Endothelial cell of umbilical vein (primary cell): ENCODE data around the gene MMP8. TPM values are rescaled to one million over a fixed set of nuclear protein-coding genes. Genes with fewer than 3 reads are reported as not detected.

ENCODE experiments used
- BruUV-seq: library from RNA; stranded (reverse); fragments of 400-500 nt; replicated peaks from 2 replicates; lab custom pipeline; 2021; lab: Mats Ljungman, UMichigan
- CTCF ChIA-PET: fragments of 300-600, 350-600 bp; sonication (Branson Sonifier 250); formaldehyde crosslinking; loops from one replicate; lab custom pipeline; 2021; ENCODE audit warnings: antibody characterized with exemption, inconsistent platforms; lab: Charles Lee
- POLR2A ChIA-PET: fragments of 300-600, 350-600 bp; sonication (Branson Sonifier 250); formaldehyde crosslinking; loops from one replicate; lab custom pipeline; 2021; ENCODE audit warnings: antibody characterized with exemption, inconsistent platforms; lab: Charles Lee
- DNase-seq: peaks from one replicate; pipeline ENCODE4 v3.0.0-alpha.2; 2011; ENCODE audit warnings: low read depth, low spot score
- FAIRE-seq: peaks from 2 replicates; lab custom pipeline; 2011; peaks lifted over from hg19 to GRCh38; lab: Jason Lieb, UNC
- H2AFZ ChIP-seq: 2 replicates; pipeline ENCODE4 v1.6.0; 2012; ENCODE audit warnings: low read depth, low read length, control low read depth, inconsistent platforms
- H3K27ac ChIP-seq: 2 replicates; pipeline ENCODE4 v1.5.1; 2011; ENCODE audit warnings: low read depth, mild to moderate bottlenecking, control low read depth, low read length, moderate library complexity; ENCODE audit not compliant: insufficient read depth
- H3K27me3 ChIP-seq, 2 experiments: 2 replicates each; pipeline versions ENCODE4 v1.6.0 to v1.6.1; 2011; ENCODE audit warnings: low read length in 2 of 2, mixed read lengths in 1 of 2; ENCODE audit not compliant: control insufficient read depth in 2 of 2, insufficient read depth in 2 of 2
- H3K36me3 ChIP-seq, 2 experiments: 2 replicates in 1 of 2; 3 replicates in 1 of 2; pipeline ENCODE4 v1.5.1; 2011; ENCODE audit warnings: low read length in 2 of 2, mild to moderate bottlenecking in 1 of 2, moderate library complexity in 1 of 2; ENCODE audit not compliant: control insufficient read depth in 2 of 2, insufficient read depth in 2 of 2; ENCODE audit errors: extremely low read depth in 1 of 2
- H3K4me1 ChIP-seq: 3 replicates; pipeline ENCODE4 v1.5.1; 2011; ENCODE audit warnings: mild to moderate bottlenecking, low read length; ENCODE audit not compliant: control insufficient read depth, insufficient read depth; ENCODE audit errors: extremely low read depth
- H3K4me2 ChIP-seq: 2 replicates; pipeline ENCODE4 v1.6.1; 2011; ENCODE audit warnings: low read length, control low read depth, mixed read lengths; ENCODE audit not compliant: insufficient read depth
- H3K4me3 ChIP-seq, 3 experiments: fragments of 200-600 bp in 1 of 3; sonication (generic), shearing (Covaris generic) in 1 of 3; replicated peaks in 1 of 3; 2 replicates each; pipeline ENCODE4 v1.5.1; 2011 to 2016; ENCODE audit warnings: control low read depth in 3 of 3, low read length in 3 of 3, mild to moderate bottlenecking in 2 of 3, inconsistent platforms in 1 of 3, low read depth in 1 of 3, moderate library complexity in 1 of 3; ENCODE audit not compliant: insufficient read depth in 1 of 3
- H3K79me2 ChIP-seq: 2 replicates; pipeline ENCODE4 v1.6.0; 2012; ENCODE audit warnings: low read length, inconsistent platforms; ENCODE audit not compliant: control insufficient read depth, insufficient read depth
- H3K9ac ChIP-seq: replicated peaks from 2 replicates; pipeline ENCODE3; 2011; ENCODE audit warnings: low read length, control low read depth; ENCODE audit not compliant: insufficient read depth; ENCODE audit errors: extremely low read depth
- H3K9me1 ChIP-seq: replicated peaks from 3 replicates; pipeline ENCODE4 v1.6.0; 2011; ENCODE audit warnings: mild to moderate bottlenecking, low read length; ENCODE audit not compliant: control insufficient read depth, insufficient read depth; ENCODE audit errors: extremely low read depth
- H3K9me3 ChIP-seq: replicated peaks from 2 replicates; pipeline ENCODE4 v1.5.1; 2012; ENCODE audit warnings: low read length, inconsistent platforms; ENCODE audit not compliant: control insufficient read depth, insufficient read depth
- H4K20me1 ChIP-seq: replicated peaks from 2 replicates; pipeline ENCODE3; 2011; ENCODE audit warnings: mild to moderate bottlenecking, low read length; ENCODE audit not compliant: control insufficient read depth, insufficient read depth; ENCODE audit errors: extremely low read depth
- GATA2 ChIP-seq: IDR thresholded peaks from 2 replicates; pipeline ENCODE4 v1.7.0; 2011; ENCODE audit warnings: low read depth, mild to moderate bottlenecking, moderate library complexity, mixed read lengths, low read length; ENCODE audit not compliant: insufficient read length, insufficient read depth
- MYC ChIP-seq: IDR thresholded peaks from one replicate; pipeline ENCODE4 v1.6.1; 2011; ENCODE audit warnings: mild to moderate bottlenecking, low read depth, low read length
- POLR2A ChIP-seq: IDR thresholded peaks from 2 replicates; pipeline ENCODE4 v1.6.1; 2012; ENCODE audit warnings: low read depth, mild to moderate bottlenecking, control low read depth, low read length
- POLR2AphosphoS5 ChIP-seq: IDR thresholded peaks from 2 replicates; pipeline ENCODE4 v1.6.1; 2012; ENCODE audit warnings: low read depth, mild to moderate bottlenecking, control low read depth, low read length, moderate library complexity; ENCODE audit not compliant: insufficient read depth
- dilution Hi-C: fragments of 300-500 bp; cut with MboI; formaldehyde crosslinking; loops from one replicate; pipeline ENCODE4 v1.15.0; 2019; ENCODE audit warnings: low sequenced_read_pairs; ENCODE audit not compliant: extremely low pct_ligation_motif_present
- intact Hi-C: fragments of 100-400 bp; cut with micrococcal nuclease; formaldehyde crosslinking; loops from one replicate; pipeline ENCODE4 v1.10.0; 2022
- polyA plus RNA-seq, 4 experiments: library from polyadenylated mRNA; depleted of rRNA in 3 of 4; stranded (reverse) in 3 of 4; unstranded in 1 of 4; fragments of >200 nt; gene quantifications; 2 replicates each; pipeline versions ENCODE4 v1.2.1 to v1.2.3, GENCODE V29; 2011 to 2012; ENCODE audit warnings: missing spikeins in 1 of 4
- total RNA-seq: library from RNA; stranded (reverse); gene quantifications from 2 replicates; pipeline ENCODE4 v1.2.3, GENCODE V29; 2021
- TF ChIP-seq, protein P1 (sequence below): IDR thresholded peaks from 2 replicates; pipeline ENCODE4 v1.6.1; 2011; ENCODE audit not compliant: insufficient read depth, insufficient read length

Gene MMP8
- total and polyA plus RNA-seq, 2 donors (not counting 3 experiments of a cell fraction or from before 2014, with no cell fraction given) = not detected

GRCh38 chr11:102683277-102683676, 41.5 kb downstream of the MMP8 start:
- BruUV-seq = no TSS peak
- no peak overlapping the region for H3K9ac ChIP-seq
- dilution Hi-C loops (no loop called here), intact Hi-C loops (no loop called here)
- DNase-seq (no peak), FAIRE-seq (no peak)
- no peaks in the 10 kb centered on the region for H3K9me3 ChIP-seq
- no peaks in the 10 kb centered on the region for H3K79me2 ChIP-seq
- no peak overlapping the region for H2AFZ ChIP-seq
- H3K4me1 ChIP-seq = no peaks in the 10 kb centered on the region
- H3K9me1 ChIP-seq = no peaks in the 10 kb centered on the region
- no peak overlapping the region for H3K4me3 ChIP-seq
- no peaks in the 10 kb centered on the region for H3K36me3 ChIP-seq
- ChIA-PET POLR2A (no interaction called here), CTCF (interaction anchor here (1.1 kb wide), 1 partner anchor 258 kb away, joined by 5 read pairs; no protein-coding TSS in a partner anchor)
- H3K27ac ChIP-seq = no peak overlapping the region
- no peak overlapping the region for H3K4me2 ChIP-seq
- no peaks in the 10 kb centered on the region for H4K20me1 ChIP-seq
- TF ChIP-seq POLR2A (no peak), MYC (no peak), GATA2 (no peak), POLR2AphosphoS5 (no peak)
- TF ChIP-seq, protein P1, sequence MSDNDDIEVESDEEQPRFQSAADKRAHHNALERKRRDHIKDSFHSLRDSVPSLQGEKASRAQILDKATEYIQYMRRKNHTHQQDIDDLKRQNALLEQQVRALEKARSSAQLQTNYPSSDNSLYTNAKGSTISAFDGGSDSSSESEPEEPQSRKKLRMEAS = no peak
- peaks cover 0 to 4% of the 10 kb centered on the region in 2 experiments for H3K27me3 ChIP-seq

GRCh38 chr11:102680945-102681344, 43.8 kb downstream of the MMP8 start:
- Histone ChIP-seq H4K20me1 (no peaks in the 10 kb centered on the region), H3K9ac (no peak overlapping the region), H3K27ac (no peak overlapping the region), H2AFZ (no peak overlapping the region), H3K9me3 (no peaks in the 10 kb centered on the region), H3K9me1 (no peaks in the 10 kb centered on the region), H3K4me3 (no peak overlapping the region), H3K27me3 (peaks cover 0 to 4% of the 10 kb centered on the region in 2 experiments), H3K79me2 (no peaks in the 10 kb centered on the region), H3K36me3 (no peaks in the 10 kb centered on the region), H3K4me2 (no peak overlapping the region), H3K4me1 (no peaks in the 10 kb centered on the region)
- BruUV-seq = no TSS peak
- dilution Hi-C loops (no loop called here), intact Hi-C loops (no loop called here)
- no peak for TF ChIP-seq MYC
- TF ChIP-seq GATA2 = no peak
- POLR2A ChIA-PET = no interaction called here
- peak; percentile 18 for FAIRE-seq
- CTCF ChIA-PET = interaction anchor here (1.7 to 2.0 kb wide), 2 partner anchors 11 to 15 kb away, joined by 5 to 6 read pairs; no protein-coding TSS in a partner anchor
- DNase-seq = no peak
